Measurements from ENCODE around the gene TBC1D9B.

DNA sequence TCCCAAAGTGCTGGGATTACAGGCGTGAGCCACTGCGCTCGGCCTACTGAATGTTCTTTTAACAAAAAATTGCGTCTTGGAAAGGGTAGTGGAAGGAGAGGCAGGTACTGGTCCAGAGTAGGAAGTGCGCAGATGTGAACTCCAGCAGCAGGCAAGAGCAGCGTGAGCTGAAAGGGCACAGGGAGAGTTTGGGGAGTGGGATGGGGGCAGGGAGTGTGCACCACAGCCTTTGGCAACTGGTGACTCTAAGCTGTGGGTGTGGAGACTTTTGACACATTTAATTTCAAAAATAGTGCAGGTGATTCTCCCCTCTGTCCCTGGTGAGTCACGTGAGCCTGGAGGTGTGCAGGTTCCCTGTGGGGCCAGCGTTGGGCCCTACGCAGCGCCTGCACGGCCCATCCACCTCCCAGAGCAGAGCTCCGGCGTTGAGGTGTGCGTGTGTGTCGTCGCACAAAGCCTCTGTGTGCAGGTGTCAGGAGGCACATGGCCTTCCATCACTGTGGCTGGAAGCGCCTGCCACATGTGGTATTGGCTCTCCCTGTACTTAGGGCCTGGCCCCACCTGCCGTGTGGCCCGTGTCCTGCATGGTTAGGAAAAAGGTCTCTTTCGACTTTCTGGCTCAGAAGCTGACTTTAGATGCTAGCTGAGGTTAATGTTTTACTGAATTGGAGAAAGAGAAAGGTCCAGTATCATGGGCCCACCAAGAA lies 75.5 kb downstream of the TBC1D9B start:
- TF ChIP-seq, protein P1, sequence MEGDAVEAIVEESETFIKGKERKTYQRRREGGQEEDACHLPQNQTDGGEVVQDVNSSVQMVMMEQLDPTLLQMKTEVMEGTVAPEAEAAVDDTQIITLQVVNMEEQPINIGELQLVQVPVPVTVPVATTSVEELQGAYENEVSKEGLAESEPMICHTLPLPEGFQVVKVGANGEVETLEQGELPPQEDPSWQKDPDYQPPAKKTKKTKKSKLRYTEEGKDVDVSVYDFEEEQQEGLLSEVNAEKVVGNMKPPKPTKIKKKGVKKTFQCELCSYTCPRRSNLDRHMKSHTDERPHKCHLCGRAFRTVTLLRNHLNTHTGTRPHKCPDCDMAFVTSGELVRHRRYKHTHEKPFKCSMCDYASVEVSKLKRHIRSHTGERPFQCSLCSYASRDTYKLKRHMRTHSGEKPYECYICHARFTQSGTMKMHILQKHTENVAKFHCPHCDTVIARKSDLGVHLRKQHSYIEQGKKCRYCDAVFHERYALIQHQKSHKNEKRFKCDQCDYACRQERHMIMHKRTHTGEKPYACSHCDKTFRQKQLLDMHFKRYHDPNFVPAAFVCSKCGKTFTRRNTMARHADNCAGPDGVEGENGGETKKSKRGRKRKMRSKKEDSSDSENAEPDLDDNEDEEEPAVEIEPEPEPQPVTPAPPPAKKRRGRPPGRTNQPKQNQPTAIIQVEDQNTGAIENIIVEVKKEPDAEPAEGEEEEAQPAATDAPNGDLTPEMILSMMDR (IDR thresholded peaks at IDR 0.05; ENCODE audit: poor library complexity), result no peak
- no peak for TF ChIP-seq EZH2phosphoT487 (IDR thresholded peaks at IDR 0.05; ENCODE audit: low read depth, severe bottlenecking, unreplicated experiment)

Data from hepatocyte (in vitro differentiated cells).